HG02938 (cell line): Measurements from ENCODE around the gene TBXAS1.

Experiments used
- ATAC-seq: cut with Tn5 transposase; IDR thresholded peaks from one replicate; pipeline ENCODE4 v1.9.1; 2021; ENCODE audit warnings: mild to moderate bottlenecking, moderate library complexity; ENCODE audit not compliant: unreplicated experiment

The TBXAS1 gene

DNA sequence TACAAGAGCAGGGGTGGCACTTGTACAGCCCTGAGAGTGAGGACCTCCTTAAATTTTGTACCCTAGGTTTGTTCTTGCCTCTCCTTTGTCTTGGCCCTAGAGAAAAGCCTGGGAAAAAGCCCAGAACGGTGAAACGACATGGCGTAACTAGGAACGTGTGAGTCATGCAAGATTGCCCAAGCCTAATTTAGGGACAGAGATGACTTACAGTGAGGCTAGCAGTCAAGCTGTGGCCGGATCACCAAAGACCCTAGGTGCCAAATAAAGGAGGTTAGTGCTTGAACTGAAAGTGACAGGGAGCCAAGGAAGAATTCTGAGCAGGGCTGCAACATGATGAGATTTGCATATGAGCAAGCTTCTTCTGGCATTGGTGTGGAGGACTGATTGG lies 25.1 kb downstream of the TBXAS1 start:
- ATAC-seq, result no peak

DNA sequence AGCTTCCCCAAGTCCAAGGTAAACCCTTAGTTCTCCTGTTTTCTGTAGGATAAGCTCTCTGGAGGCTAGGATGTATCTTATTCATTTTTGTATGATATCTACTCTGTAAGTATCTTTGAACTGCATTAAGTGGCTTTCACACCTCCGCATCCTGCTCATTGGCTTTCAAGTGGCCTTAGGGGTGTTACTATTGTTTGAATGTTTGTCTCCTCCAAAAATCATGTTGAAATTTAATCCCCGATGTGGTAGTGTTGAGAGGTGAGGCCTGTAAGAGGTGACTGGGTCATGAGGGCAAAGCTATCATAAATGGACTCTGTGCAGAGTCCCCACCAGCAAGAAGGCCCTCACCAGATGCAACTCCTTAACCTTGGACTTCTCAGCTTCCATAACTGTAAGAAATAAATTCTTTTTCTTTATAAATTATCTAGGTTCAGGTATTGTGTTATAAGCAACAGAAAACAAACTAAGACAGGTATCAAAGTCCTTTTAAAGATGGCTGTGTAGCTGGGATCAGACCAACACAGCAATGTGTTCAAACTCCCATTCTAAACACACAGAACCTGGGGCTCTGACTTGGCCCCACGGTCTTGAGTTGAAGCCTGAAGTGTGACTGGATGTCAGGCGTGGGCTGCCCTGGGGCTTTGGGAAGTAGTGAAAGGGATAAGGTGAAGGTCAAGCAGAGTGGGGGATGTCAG lies 25.9 kb downstream of the TBXAS1 start:
- ATAC-seq, result no peak

DNA sequence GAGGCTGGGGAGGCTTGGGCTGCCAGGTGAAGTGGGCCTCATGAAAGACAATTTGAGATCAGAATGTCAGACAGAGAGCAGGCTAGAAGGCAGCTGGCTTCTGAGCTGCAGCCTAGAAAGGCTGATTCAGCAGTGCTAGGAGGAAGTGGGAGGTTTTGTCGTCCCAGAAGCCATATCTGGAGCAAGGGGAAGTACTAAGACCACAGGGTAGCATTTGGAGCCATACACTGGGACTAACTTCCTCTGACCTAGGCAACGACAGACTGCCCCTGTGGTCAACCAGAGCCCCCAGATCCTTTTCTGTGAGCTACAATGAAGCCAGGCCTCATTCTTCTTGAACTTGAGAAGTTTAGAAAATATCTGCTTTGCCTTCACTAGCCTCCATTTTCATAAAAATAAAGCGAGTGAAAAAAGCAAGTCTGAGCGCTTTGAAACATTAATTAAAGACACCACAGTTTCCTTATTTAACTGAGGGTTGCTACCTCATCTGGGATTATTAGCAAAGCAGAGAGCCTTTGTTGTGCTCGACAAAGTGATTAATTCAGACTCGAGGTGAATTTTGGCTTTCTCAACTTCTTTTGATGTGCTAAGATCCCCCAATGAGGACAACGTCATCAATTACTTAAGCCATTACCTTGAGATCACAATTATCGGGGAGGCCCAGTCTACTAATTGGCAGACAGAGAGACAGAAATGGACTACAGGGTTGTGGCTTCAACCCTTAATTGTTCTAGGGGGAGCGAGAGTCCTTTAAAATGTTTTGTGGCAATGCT lies 26.6 kb downstream of the TBXAS1 start:
- ATAC-seq, result peak; percentile 81

DNA sequence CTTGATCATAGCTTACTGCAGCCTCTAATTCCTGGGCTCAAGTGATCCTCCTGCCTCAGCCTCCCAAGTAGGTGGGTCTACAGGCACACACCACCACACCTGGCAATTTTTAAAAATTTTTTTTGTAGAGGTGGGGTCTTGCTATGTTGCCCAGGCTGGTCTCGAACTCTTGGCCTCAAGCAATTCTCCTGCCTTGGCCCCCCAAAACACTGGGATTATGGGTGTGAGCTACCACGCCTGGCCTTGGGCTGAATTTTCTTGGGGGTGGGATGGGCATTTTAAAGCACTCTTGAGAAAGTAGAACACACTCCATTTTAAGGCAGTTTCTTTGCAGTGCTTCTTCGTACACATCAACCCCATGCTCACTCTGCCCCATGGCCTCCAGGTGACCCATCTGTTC lies 28.7 kb downstream of the TBXAS1 start:
- no peak for ATAC-seq

DNA sequence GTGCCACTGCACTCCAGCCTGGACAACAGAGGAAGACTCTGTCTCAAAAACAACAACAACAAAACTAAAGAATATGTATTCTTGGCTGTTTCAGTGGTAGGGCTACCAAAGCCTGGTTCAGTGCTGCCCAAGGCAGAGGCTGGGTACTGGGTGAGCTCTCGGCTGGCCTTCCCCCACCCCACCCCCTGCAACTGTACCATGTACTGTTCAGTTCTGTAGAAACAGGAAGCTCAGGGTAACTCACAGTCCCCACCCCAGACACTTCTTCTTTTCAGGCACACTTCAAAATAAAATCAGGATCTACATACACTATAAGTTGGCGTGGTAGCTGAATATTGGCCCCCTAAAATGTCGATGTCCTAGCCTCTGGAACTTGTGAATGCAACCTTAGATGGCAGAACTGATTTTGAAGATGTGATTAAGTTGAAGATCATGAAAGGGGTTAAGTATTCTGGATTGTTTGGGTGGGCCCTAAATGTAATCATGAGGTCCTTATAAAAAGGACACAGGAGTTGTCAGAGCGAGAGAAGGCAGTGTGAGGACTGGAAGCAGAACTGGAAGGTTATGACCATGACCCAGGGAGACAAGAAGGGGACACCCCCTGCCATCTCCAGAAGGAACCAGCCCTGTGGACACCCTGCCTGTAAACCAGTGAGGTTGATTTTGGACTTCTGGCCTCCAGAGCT lies 31.2 kb downstream of the TBXAS1 start:
- no peak for ATAC-seq

DNA sequence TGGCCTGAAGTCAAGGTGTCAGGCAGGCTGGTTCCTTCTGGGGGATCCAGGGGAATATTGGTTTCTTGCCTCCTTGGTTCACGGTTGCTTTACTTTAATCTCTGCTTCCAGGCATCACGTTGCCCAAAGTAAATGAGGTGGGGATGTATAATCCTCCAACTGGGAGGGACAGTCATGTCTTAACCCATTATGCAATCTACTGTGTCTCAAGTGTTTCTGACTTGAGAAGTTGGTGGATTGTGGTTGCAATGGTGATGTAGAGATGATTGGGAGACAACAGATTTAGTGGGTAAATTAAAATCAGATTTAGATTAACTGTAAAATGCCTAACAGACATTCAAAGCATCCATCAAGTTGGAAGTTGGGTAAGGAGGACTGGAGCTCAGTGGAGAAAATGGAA lies 32.7 kb downstream of the TBXAS1 start:
- no peak for ATAC-seq

DNA sequence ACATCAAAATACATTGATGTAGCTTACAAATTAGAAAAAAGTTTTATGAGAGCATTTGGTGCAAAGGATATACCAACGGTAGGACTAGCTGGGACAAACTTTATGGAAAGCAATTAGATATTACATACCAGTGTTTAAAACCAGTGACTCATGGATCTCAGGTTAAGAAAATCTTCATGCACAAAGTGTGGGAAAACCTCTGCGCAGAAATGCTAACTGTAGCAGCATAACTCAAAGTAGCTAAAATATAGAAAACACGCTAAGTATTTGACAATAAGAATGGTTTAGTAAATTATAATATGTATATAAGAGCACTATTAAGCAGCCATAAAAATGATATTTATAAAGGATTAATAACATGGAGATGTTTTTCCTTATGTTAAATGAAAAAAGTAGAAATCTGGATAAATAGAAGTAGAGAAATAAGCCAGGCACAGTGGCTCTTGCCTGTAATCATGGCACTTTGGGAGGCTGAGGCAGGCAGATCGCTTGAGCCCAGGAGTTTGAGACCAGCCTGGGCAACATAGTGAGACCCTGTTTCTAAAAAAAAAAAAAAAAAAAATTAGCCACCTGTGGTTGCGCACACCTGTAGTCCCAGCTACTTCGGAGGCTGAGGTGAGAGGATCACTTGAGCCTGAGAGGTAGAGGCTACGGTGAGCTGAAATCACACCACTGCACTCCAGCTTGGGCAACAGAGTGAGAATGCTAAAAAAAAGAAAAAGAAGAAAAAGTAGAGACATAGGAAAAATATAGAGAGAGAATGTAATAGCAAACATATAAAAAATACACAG lies 37.2 kb downstream of the TBXAS1 start:
- ATAC-seq, result no peak

DNA sequence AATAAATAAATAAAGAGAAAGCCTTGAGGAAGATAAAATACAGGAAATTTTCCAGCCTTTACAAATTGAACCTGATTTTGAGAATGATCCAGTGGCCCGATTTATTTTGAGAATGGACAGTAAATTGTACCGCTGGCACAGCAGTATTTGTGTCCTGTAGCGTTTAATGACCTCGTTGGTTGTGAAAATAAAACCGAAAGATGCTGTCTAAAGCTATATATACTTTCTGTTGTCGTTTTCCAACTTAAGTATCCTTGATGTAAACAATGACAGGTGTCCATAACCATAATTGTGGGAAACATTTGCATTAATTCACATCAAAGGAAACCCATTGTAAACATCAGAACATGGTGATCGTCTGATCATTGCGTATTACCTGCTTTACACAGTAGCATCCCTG lies 38.8 kb downstream of the TBXAS1 start:
- ATAC-seq, result no peak

DNA sequence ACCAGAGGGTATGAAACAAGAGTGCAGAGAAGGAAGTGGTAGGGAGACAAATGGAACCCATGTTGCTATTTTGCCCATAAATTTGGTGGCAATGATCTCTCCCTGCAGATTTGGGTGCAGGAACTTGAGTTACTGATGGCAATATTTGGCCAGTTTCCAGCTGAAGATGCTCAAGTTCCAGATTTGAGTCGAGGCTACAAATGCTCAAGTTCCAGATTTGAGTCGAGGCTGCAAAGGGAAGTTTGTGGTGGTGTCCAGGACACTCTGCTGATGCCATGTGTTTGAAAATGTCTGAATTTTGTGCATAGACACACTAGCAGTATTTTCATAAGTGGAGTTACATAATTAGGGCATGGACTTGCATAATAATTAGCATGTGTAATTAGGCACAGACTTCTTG lies 40.8 kb downstream of the TBXAS1 start:
- ATAC-seq, result no peak

DNA sequence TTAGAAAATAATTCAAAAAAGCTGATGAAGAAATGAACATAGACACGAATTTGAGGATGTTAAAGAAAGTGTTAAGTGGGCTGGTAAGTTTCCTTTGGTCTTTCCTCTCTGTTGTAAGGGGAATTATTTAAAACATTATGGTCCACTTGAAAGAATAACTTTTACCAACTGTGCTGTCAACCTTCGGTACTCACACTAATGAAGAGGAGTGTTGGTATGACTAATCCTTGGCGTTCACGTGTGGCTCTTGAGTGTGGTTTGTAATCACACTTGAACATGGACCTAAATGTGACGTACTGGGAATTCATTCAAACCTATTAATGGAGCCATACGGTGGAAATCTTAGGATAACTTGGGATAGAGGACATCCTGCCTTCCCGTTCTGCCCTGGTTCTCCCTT lies 41.3 kb downstream of the TBXAS1 start:
- no peak for ATAC-seq

DNA sequence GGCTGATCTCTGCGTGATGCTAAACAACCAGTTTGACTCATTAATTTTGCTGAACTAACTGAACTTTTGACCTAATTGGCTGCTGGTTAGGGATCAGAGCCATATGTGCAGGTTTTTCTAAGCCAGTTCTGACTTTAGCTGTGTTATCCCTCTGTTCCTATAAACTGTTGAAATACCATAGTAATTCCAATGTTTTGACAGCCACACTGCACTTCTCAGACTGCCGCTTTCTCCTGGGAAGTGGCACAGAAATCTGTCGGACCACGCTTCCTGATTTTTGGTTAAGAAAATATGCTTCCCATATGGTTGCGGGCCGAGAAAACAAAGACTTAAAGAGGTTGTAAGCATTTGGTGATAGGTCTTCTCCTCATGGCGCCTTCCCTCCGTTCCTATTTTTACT lies 42.3 kb downstream of the TBXAS1 start:
- ATAC-seq, result no peak

DNA sequence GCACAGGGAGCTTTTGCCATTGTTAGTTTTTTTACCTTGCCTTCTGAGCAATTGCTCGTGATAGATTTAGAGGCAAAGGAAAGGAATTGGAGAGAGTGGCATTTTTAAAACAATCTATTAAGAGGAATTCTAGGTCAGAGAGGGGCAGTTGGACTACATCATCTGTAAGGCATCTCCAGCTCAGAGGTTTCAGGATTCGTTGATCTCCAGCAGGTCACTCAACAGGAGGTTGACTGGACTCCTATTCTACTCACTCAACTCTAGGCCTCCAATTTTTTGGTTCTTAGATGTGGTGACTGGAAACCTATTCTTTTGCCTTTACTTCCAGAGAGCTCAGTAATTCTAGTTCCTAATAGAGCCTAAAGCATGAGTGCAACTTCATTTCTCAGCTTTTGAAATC lies 42.8 kb downstream of the TBXAS1 start:
- no peak for ATAC-seq

DNA sequence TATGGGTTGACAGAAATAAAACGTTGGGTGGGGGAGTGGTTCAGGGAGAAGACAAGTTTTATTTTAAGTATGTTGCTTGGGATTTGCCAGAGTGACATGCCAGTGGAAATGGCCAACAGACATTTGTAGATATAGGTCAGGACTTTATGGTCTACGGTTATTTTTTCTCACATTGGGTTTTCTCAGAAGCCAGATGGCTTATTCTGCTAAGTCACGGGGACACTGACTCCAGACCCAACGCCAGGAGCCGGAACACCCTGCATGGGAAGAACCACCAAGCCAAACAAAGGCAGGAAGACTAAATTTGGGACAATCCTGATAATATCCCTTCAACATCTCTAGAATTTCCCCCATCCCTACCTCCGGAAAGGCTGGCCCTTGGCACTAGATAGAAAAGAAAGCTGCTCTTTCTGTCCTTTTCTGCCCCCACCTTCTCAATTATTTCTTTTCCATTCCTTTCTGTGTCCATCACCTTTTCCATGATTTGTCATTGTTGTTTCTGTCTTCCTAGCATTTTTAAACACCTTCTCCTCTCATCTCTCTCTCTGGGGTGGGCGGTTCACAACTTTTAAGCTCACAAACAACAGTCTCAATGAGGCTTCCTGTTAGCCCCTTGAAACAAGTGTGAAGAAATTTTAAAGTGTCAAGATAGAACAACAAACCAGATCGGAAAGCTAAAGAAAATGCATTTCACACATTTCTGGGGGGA lies 44.7 kb downstream of the TBXAS1 start:
- no peak for ATAC-seq

DNA sequence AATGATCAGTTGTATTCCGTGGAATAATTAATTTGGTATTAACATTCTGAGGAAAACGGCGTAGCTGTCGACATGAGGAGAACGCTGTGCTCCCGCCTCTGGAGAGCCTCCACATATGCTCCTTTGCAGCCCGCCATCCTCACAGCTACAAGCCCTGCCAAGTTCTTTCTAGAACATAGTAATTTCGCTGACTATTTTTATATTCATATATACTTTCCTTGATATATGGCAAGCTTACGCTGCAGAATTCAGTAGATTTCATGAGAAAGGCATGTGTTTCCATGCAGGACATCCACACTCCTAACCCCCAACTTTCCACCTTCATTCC lies 45.2 kb downstream of the TBXAS1 start:
- ATAC-seq, result no peak

DNA sequence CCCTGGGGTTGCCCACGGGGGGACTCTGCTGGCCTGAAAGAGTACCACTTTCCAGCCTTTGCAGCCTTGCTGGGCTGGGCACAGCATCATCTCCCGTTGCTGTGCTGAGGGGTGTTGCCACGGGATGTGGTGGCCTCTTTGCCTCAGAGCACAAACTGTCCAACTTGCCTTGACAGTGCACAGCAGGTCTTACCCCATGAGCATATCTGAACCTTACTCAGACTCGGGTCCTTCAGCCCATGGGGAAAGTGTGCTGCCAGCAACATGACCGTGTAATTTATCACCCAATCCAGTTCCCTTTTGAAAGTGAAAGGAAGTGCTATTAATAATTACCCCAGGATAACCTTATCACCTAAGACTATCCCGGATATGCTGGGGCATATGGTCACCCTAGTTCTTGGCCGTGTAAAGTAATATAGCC lies 46.8 kb downstream of the TBXAS1 start:
- peak; percentile 76 for ATAC-seq

DNA sequence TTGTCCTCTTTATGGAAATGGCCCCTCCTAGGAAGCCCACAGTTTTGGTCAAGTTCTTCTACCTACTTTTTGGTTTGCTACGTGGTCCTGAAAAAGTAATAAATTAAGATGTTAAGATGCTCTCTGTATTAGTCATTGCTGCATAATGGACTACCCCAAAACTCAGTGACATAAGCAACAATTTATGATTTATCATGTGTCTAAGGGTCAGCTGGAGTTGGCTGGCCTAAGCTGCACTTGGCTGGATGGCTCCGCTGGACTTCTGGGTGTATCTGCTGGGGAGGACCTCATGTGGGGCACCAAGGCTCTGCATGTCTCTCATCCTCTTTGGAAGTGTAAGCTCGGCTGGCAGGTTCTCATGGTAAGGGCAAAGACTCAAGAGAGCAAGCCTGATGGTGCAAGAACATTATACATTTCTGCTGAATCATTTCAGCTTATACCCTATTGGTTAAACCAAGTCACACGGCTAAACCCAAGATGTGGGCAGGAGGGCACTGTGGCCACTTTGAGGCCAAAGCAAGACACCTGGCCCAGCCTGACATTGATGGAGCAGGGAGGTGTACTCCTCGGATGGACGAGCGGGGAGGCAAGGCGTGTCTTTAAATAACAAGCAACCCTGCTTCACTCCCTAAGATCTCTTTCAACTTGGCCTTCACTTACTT lies 47.7 kb downstream of the TBXAS1 start:
- ATAC-seq, result no peak

DNA sequence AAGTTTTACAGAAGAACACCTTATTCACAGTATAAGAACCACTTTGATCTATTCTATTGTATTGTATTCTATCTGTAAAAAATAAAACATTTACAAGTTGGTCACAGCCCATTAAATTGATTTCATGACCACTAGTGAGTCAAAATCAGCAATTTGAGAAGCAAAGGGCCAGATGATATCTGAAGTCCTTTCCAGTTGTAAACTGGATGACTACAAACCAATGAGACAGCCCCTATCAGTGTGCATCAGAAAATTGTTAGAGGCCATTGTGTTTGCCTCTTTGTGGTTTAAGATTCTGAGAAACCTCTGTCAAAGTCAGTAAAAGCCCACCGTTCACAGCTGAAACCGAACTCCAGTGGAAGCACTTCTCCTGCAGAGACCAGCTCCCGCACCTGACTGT lies 54.8 kb downstream of the TBXAS1 start:
- ATAC-seq, result no peak

DNA sequence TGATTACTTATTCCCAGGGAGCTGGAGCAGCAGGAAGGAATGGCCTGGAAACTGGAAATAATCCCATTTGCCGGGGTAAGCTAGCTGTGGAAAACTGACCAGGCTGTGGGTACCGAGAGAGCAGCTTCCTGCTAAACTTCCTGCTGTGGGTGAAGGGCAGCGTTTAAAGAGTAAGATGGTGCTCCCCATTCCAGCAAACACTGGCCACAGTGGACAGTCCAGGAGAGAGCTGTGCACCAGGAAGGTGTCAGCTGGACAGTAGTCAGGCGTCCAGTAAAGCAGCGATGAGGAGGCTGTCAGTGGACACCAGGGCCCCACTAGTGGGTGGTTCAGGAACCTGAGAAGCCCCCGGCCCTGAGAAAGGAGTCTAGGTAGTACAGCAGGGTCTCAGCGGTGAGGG lies 55.4 kb downstream of the TBXAS1 start:
- ATAC-seq, result no peak

DNA sequence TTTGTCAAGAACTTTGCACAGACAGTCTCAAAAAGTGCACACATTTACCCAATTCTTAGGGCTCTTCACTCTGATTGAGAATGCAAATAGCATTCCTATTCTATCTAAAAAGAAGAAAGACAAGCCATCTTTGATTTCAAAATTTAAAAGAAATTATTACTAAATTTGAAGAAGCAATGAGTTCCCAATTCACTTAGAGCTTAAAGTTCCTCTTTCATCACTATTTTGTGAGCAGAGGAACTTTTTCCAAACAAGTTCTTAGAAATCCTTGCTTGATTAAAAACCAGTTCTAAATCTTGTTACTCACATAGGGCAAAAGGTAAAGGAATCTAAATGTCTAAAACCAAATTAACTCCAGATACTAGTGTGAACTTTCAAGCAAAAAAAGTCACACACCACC lies 56.4 kb downstream of the TBXAS1 start:
- ATAC-seq, result no peak

DNA sequence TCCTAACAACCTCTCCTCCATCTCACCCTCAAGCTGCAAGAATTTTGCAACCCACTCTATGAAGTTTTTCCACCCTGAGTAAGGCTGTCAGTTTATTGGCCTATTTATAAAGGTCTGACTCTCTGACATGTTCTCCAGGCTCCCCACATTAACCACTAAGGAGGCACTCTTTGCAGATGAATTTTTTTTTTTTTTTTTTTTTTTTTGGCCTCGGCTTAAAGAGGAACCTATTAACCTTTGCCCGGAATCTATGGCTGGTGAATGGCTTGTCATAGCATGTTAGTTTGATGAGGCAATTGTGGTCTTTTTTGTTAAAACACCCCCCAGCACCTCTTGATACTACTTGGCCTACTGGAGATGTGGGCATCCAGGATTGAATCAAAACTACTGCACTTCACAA lies 57.1 kb downstream of the TBXAS1 start:
- no peak for ATAC-seq
